Astrocyte (in vitro differentiated cells and primary cell): ENCODE data around the gene TIPRL. TPM values are rescaled to one million over a fixed set of nuclear protein-coding genes. Genes with fewer than 3 reads are reported as not detected.

ENCODE experiments used
- DNase-seq: peaks from one replicate; pipeline ENCODE4 v3.0.0-alpha.2; 2010; ENCODE audit warnings: low read depth
- FAIRE-seq: peaks from 2 replicates; lab custom pipeline; 2011; peaks lifted over from hg19 to GRCh38; lab: Jason Lieb, UNC
- H2AFZ ChIP-seq: 2 replicates; pipeline ENCODE4 v1.6.0; 2012; ENCODE audit warnings: low read depth, low read length, inconsistent platforms
- H3K27ac ChIP-seq: 2 replicates; pipeline ENCODE4 v1.5.1; 2011; ENCODE audit warnings: low read depth, low read length, inconsistent platforms
- H3K27me3 ChIP-seq: 2 replicates; pipeline ENCODE4 v1.6.0; 2011; ENCODE audit warnings: low read length, inconsistent platforms; ENCODE audit not compliant: insufficient read depth
- H3K36me3 ChIP-seq: 2 replicates; pipeline ENCODE4 v1.5.1; 2011; ENCODE audit warnings: low read length, inconsistent platforms; ENCODE audit not compliant: insufficient read depth
- H3K4me1 ChIP-seq: 2 replicates; pipeline ENCODE4 v1.5.1; 2011; ENCODE audit warnings: low read length, inconsistent platforms; ENCODE audit not compliant: insufficient read depth
- H3K4me2 ChIP-seq: 2 replicates; pipeline ENCODE4 v1.6.0; 2012; ENCODE audit warnings: low read length, inconsistent platforms
- H3K4me3 ChIP-seq: 2 replicates; pipeline ENCODE4 v1.5.1; 2011; ENCODE audit warnings: low read depth, mild to moderate bottlenecking, low read length, inconsistent platforms; ENCODE audit not compliant: insufficient read depth
- H3K79me2 ChIP-seq: 2 replicates; pipeline ENCODE4 v1.6.0; 2012; ENCODE audit warnings: mild to moderate bottlenecking, low read length, inconsistent platforms; ENCODE audit not compliant: insufficient read depth
- H3K9ac ChIP-seq: 2 replicates; pipeline ENCODE4 v1.6.0; 2012; ENCODE audit warnings: mild to moderate bottlenecking, low read length, inconsistent platforms
- H3K9me3 ChIP-seq: 2 replicates; pipeline ENCODE4 v1.5.1; 2012; ENCODE audit warnings: low read depth, mild to moderate bottlenecking, low read length, inconsistent platforms; ENCODE audit not compliant: insufficient read depth
- H4K20me1 ChIP-seq: 2 replicates; pipeline ENCODE4 v1.6.0; 2012; ENCODE audit warnings: low read length, inconsistent platforms; ENCODE audit not compliant: insufficient read depth
- H3K27ac Mint-ChIP-seq: one replicate; pipeline ENCODE4 v1.8.0; 2021; ENCODE audit warnings: mild to moderate bottlenecking, mixed read lengths; ENCODE audit not compliant: unreplicated experiment
- H3K27me3 Mint-ChIP-seq: one replicate; pipeline ENCODE4 v1.8.0; 2021; ENCODE audit warnings: low read depth, mixed read lengths; ENCODE audit not compliant: unreplicated experiment
- H3K36me3 Mint-ChIP-seq: one replicate; pipeline ENCODE4 v1.8.0; 2021; ENCODE audit warnings: low read depth, mixed read lengths; ENCODE audit not compliant: unreplicated experiment
- H3K4me1 Mint-ChIP-seq: one replicate; pipeline ENCODE4 v1.8.0; 2021; ENCODE audit warnings: low read depth, mixed read lengths; ENCODE audit not compliant: unreplicated experiment
- H3K4me3 Mint-ChIP-seq: one replicate; pipeline ENCODE4 v1.8.0; 2021; ENCODE audit warnings: mild to moderate bottlenecking, moderate library complexity, mixed read lengths; ENCODE audit not compliant: unreplicated experiment
- H3K9me3 Mint-ChIP-seq: one replicate; pipeline ENCODE4 v1.8.0; 2021; ENCODE audit warnings: mild to moderate bottlenecking, mixed read lengths; ENCODE audit not compliant: unreplicated experiment
- CTCF ChIP-seq: IDR thresholded peaks from 2 replicates; pipeline ENCODE4 v1.5.1; 2011; ENCODE audit warnings: low read depth, mild to moderate bottlenecking, inconsistent platforms, low read length, moderate library complexity; ENCODE audit not compliant: insufficient read depth
- EZH2 ChIP-seq: IDR thresholded peaks from 2 replicates; pipeline ENCODE4 v1.6.1; 2012; ENCODE audit warnings: mild to moderate bottlenecking, low read length, inconsistent platforms; ENCODE audit not compliant: insufficient read depth
- total RNA-seq: library from RNA; stranded (reverse); gene quantifications from 2 replicates; pipeline ENCODE4 v1.2.1, GENCODE V29; 2021

The TIPRL gene
- total RNA-seq, 1 donor from 2014 or later = 37.4 TPM

- Mint-ChIP-seq H3K4me1 (no peaks in the 10 kb centered on the region), H3K27ac (no peak overlapping the region), H3K36me3 (peaks cover 2% of the 10 kb centered on the region), H3K4me3 (no peak overlapping the region), H3K27me3 (no peaks in the 10 kb centered on the region), H3K9me3 (peaks cover 17% of the 10 kb centered on the region)
- Histone ChIP-seq H3K27ac (no peak overlapping the region), H3K4me1 (no peaks in the 10 kb centered on the region), H3K9me3 (peaks cover 5% of the 10 kb centered on the region), H4K20me1 (no peaks in the 10 kb centered on the region), H2AFZ (no peak overlapping the region), H3K36me3 (no peaks in the 10 kb centered on the region), H3K4me2 (no peak overlapping the region), H3K4me3 (no peak overlapping the region), H3K9ac (no peak overlapping the region), H3K79me2 (no peaks in the 10 kb centered on the region), H3K27me3 (no peaks in the 10 kb centered on the region)
- FAIRE-seq = no peak
- TF ChIP-seq CTCF = no peak
- TF ChIP-seq EZH2 = no peak
- no peak for DNase-seq
These were observed 18.8 kb upstream of the TIPRL start for GRCh38 chr1:168159979-168160378.

- H3K79me2 ChIP-seq = no peaks in the 10 kb centered on the region
- TF ChIP-seq CTCF (no peak), EZH2 (no peak)
- no peak overlapping the region for H3K27ac ChIP-seq
- no peaks in the 10 kb centered on the region for H3K36me3 ChIP-seq
- H3K4me3 ChIP-seq = no peak overlapping the region
- H3K4me1 ChIP-seq = no peaks in the 10 kb centered on the region
- H3K4me2 ChIP-seq = no peak overlapping the region
- no peak overlapping the region for H3K27ac Mint-ChIP-seq
- H3K4me1 Mint-ChIP-seq = no peaks in the 10 kb centered on the region
- DNase-seq (no peak), FAIRE-seq (no peak)
- no peak overlapping the region for H3K4me3 Mint-ChIP-seq
- no peaks in the 10 kb centered on the region for H3K27me3 ChIP-seq
- H2AFZ ChIP-seq = no peak overlapping the region
- H4K20me1 ChIP-seq = no peaks in the 10 kb centered on the region
- H3K9ac ChIP-seq = no peak overlapping the region
- peaks cover 17% of the 10 kb centered on the region for H3K9me3 Mint-ChIP-seq
- peaks cover 2% of the 10 kb centered on the region for H3K36me3 Mint-ChIP-seq
- peaks cover 5% of the 10 kb centered on the region for H3K9me3 ChIP-seq
- H3K27me3 Mint-ChIP-seq = no peaks in the 10 kb centered on the region
These were observed 17.3 kb upstream of the TIPRL start for GRCh38 chr1:168161459-168161858.

- peaks cover 2% of the 10 kb centered on the region for H3K36me3 Mint-ChIP-seq
- no peak overlapping the region for H3K9ac ChIP-seq
- no peaks in the 10 kb centered on the region for H3K79me2 ChIP-seq
- no peak for DNase-seq
- H3K4me1 Mint-ChIP-seq = no peaks in the 10 kb centered on the region
- no peaks in the 10 kb centered on the region for H3K36me3 ChIP-seq
- H3K27me3 Mint-ChIP-seq = no peaks in the 10 kb centered on the region
- H3K27ac Mint-ChIP-seq = no peak overlapping the region
- no peak overlapping the region for H3K4me3 ChIP-seq
- H3K4me1 ChIP-seq = no peaks in the 10 kb centered on the region
- H3K9me3 Mint-ChIP-seq = peaks cover 15% of the 10 kb centered on the region
- no peaks in the 10 kb centered on the region for H3K27me3 ChIP-seq
- FAIRE-seq = no peak
- peaks cover 5% of the 10 kb centered on the region for H3K9me3 ChIP-seq
- H3K4me2 ChIP-seq = no peak overlapping the region
- no peaks in the 10 kb centered on the region for H4K20me1 ChIP-seq
- TF ChIP-seq CTCF (no peak), EZH2 (no peak)
- no peak overlapping the region for H3K27ac ChIP-seq
- H3K4me3 Mint-ChIP-seq = no peak overlapping the region
- no peak overlapping the region for H2AFZ ChIP-seq
These were observed 15.1 kb upstream of the TIPRL start for GRCh38 chr1:168163670-168164069.
